H9 (cell line): ENCODE results near the gene JAKMIP3. TPM values are rescaled to one million over a fixed set of nuclear protein-coding genes. Genes with fewer than 3 reads are reported as not detected.

Source experiments
- DNase-seq: peaks from one replicate; pipeline ENCODE4 v3.0.0-alpha.2; 2017
- H2AFZ ChIP-seq: one replicate; pipeline ENCODE4 v1.6.1; 2013; ENCODE audit warnings: mild to moderate bottlenecking, low read length, control low read depth, moderate library complexity
- H2AK5ac ChIP-seq: 2 replicates; pipeline ENCODE4 v1.6.1; 2013; ENCODE audit warnings: low read length, control low read depth, mixed read lengths; ENCODE audit not compliant: insufficient read length
- H2BK120ac ChIP-seq: one replicate; pipeline ENCODE4 v1.6.1; 2013; ENCODE audit warnings: low read depth, mild to moderate bottlenecking, low read length, control low read depth, inconsistent platforms; ENCODE audit not compliant: poor library complexity, severe bottlenecking
- H2BK12ac ChIP-seq: 2 replicates; pipeline ENCODE4 v1.6.1; 2013; ENCODE audit warnings: low read length, control low read depth, mixed read lengths, low read depth; ENCODE audit not compliant: insufficient read length
- H2BK15ac ChIP-seq: 2 replicates; pipeline ENCODE4 v1.6.1; 2013; ENCODE audit warnings: low read depth, low read length, control low read depth
- H2BK20ac ChIP-seq: one replicate; pipeline ENCODE4 v1.6.1; 2013; ENCODE audit warnings: low read depth, mild to moderate bottlenecking, low read length, control low read depth, inconsistent platforms; ENCODE audit not compliant: poor library complexity, severe bottlenecking
- H2BK5ac ChIP-seq: 2 replicates; pipeline ENCODE4 v1.6.1; 2013; ENCODE audit warnings: low read length, control low read depth, mixed read lengths; ENCODE audit not compliant: insufficient read length
- H3K14ac ChIP-seq: 2 replicates; pipeline ENCODE4 v1.6.1; 2013; ENCODE audit warnings: low read length, control low read depth; ENCODE audit not compliant: insufficient read depth
- H3K18ac ChIP-seq: 2 replicates; pipeline ENCODE4 v1.6.1; 2013; ENCODE audit warnings: low read depth, mild to moderate bottlenecking, mixed read lengths, low read length, control low read depth; ENCODE audit not compliant: insufficient read length
- H3K23ac ChIP-seq: 2 replicates; pipeline ENCODE4 v1.6.1; 2013; ENCODE audit warnings: low read length, control low read depth, mixed read lengths, low read depth; ENCODE audit not compliant: insufficient read length
- H3K23me2 ChIP-seq: 2 replicates; pipeline ENCODE4 v1.6.1; 2013; ENCODE audit warnings: low read depth, mild to moderate bottlenecking, mixed read lengths, low read length, control low read depth; ENCODE audit not compliant: insufficient read length, poor library complexity, severe bottlenecking
- H3K27ac ChIP-seq: 2 replicates; pipeline ENCODE4 v1.5.1; 2013; ENCODE audit warnings: low read length, control low read depth, mixed read lengths, low read depth; ENCODE audit not compliant: insufficient read length
- H3K27me3 ChIP-seq: 2 replicates; pipeline ENCODE4 v1.6.1; 2013; ENCODE audit warnings: low read length, control low read depth, inconsistent platforms; ENCODE audit not compliant: insufficient read depth
- H3K4ac ChIP-seq: 2 replicates; pipeline ENCODE4 v1.6.1; 2013; ENCODE audit warnings: low read depth, mild to moderate bottlenecking, control low read depth, inconsistent platforms, low read length, moderate library complexity
- H3K4me1 ChIP-seq: 2 replicates; pipeline ENCODE4 v1.6.1; 2013; ENCODE audit warnings: low read length, control low read depth, inconsistent platforms; ENCODE audit not compliant: insufficient read depth
- H3K4me2 ChIP-seq: 2 replicates; pipeline ENCODE4 v1.6.1; 2013; ENCODE audit warnings: low read length, control low read depth, mixed read lengths; ENCODE audit not compliant: insufficient read length, insufficient read depth
- H3K56ac ChIP-seq: 2 replicates; pipeline ENCODE4 v1.6.1; 2013; ENCODE audit warnings: low read depth, mild to moderate bottlenecking, mixed read lengths, low read length, control low read depth; ENCODE audit not compliant: insufficient read length
- H3K79me1 ChIP-seq: 2 replicates; pipeline ENCODE4 v1.6.1; 2013; ENCODE audit warnings: low read depth, mild to moderate bottlenecking, moderate library complexity, low read length, control low read depth, inconsistent platforms; ENCODE audit not compliant: insufficient read depth, poor library complexity, severe bottlenecking
- H3K79me2 ChIP-seq: 2 replicates; pipeline ENCODE4 v1.6.1; 2013; ENCODE audit warnings: low read length, control low read depth, inconsistent platforms; ENCODE audit not compliant: insufficient read depth
- H3K9ac ChIP-seq: 2 replicates; pipeline ENCODE4 v1.6.1; 2013; ENCODE audit warnings: low read length, control low read depth, mixed read lengths; ENCODE audit not compliant: insufficient read length; ENCODE audit errors: extremely low read depth
- H3K9me3 ChIP-seq: one replicate; pipeline ENCODE4 v1.6.1; 2013; ENCODE audit warnings: low read depth, low read length, inconsistent platforms; ENCODE audit not compliant: control insufficient read depth
- H3T11ph ChIP-seq: one replicate; pipeline ENCODE4 v1.6.1; 2013; ENCODE audit warnings: mild to moderate bottlenecking, low read length, control low read depth, inconsistent platforms
- H4K20me1 ChIP-seq: one replicate; pipeline ENCODE4 v1.6.1; 2013; ENCODE audit not compliant: control insufficient read depth, insufficient read length, insufficient read depth
- H4K5ac ChIP-seq: 2 replicates; pipeline ENCODE4 v1.6.1; 2013; ENCODE audit warnings: low read depth, mild to moderate bottlenecking, mixed read lengths, low read length, control low read depth; ENCODE audit not compliant: insufficient read length
- H4K8ac ChIP-seq: replicated peaks from 2 replicates; pipeline ENCODE4 v1.6.1; 2013; ENCODE audit warnings: low read length, control low read depth, mixed read lengths, low read depth; ENCODE audit not compliant: insufficient read length
- H4K91ac ChIP-seq: 2 replicates; pipeline ENCODE4 v1.6.1; 2013; ENCODE audit warnings: low read depth, mild to moderate bottlenecking, moderate library complexity, mixed read lengths, low read length, control low read depth; ENCODE audit not compliant: insufficient read length
- H3K27ac Mint-ChIP-seq, 3 experiments: 2 replicates in 2 of 3; 3 replicates in 1 of 3; pipeline ENCODE4 v1.8.0; 2020 to 2021; ENCODE audit warnings: mixed read lengths in 3 of 3, mild to moderate bottlenecking in 1 of 3, moderate library complexity in 1 of 3
- H3K27me3 Mint-ChIP-seq: 2 replicates; pipeline ENCODE4 v1.8.0; 2021; ENCODE audit warnings: low read depth, mild to moderate bottlenecking, moderate library complexity, mixed read lengths
- H3K36me3 Mint-ChIP-seq, 3 experiments: 2 replicates in 2 of 3; 3 replicates in 1 of 3; pipeline ENCODE4 v1.8.0; 2020 to 2021; ENCODE audit warnings: low read depth in 3 of 3, mixed read lengths in 3 of 3; ENCODE audit not compliant: insufficient read depth in 1 of 3
- H3K4me1 Mint-ChIP-seq, 2 experiments: 2 replicates each; pipeline ENCODE4 v1.8.0; 2020; ENCODE audit warnings: mixed read lengths in 2 of 2
- H3K4me3 Mint-ChIP-seq, 2 experiments: 2 replicates in 1 of 2; 3 replicates in 1 of 2; pipeline ENCODE4 v1.8.0; 2020 to 2021; ENCODE audit warnings: mild to moderate bottlenecking in 2 of 2, mixed read lengths in 2 of 2, moderate library complexity in 1 of 2
- H3K9me3 Mint-ChIP-seq, 2 experiments: 2 replicates in 1 of 2; 3 replicates in 1 of 2; pipeline ENCODE4 v1.8.0; 2020; ENCODE audit warnings: mild to moderate bottlenecking in 2 of 2, mixed read lengths in 2 of 2, moderate library complexity in 1 of 2
- WGBS: extraction: QIAGEN DNeasy Blood & Tissue Kit; methylation state at CpG from one replicate; pipeline ENCODE4 v1.1.7; 2013; ENCODE audit warnings: missing lambda C conversion rate, low lambda C conversion rate, mixed read lengths; ENCODE audit not compliant: insufficient read length; ENCODE audit errors: extremely low coverage; 5-methylcytosine and 5-hydroxymethylcytosine counted together
- total RNA-seq: library from RNA; stranded (reverse); gene quantifications from 2 replicates; pipeline ENCODE4 v1.2.1, GENCODE V29; 2021
- TF ChIP-seq, protein P1 (sequence below): fragments of 200-600 bp; sonication (generic); conservative IDR thresholded peaks from 3 replicates; pipeline ENCODE4 v1.8.0; 2021; ENCODE audit warnings: antibody characterized with exemption, mild to moderate bottlenecking

The JAKMIP3 gene
- total RNA-seq, 1 experiment from 2014 or later: 0.50 TPM

DNA sequence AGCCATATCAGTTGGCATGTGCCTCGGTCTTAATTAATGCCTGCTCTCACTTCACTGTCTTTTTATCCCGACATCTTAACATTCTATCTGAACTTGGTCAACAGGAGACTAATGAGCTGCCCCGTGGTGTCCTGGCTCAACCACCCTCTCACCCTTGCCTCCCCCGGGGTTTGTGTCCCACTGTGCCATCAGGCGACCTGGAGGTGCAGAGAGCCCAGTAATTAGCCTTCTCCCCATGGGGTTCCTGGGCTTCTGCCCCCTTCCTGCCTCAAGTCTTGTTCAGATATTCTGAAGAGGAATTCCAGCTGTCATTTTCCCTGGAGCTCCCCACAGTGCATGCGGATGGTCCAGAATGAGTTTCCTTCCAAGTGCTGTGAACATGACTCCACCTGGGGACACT lies 10.1 kb upstream of the JAKMIP3 start:
- H2BK15ac ChIP-seq: no peak overlapping the region
- H3K4me1 ChIP-seq: no peaks in the 10 kb centered on the region
- no peak overlapping the region for H3K9ac ChIP-seq
- H3K9me3 ChIP-seq: peaks cover 8% of the 10 kb centered on the region
- no CpG with 5 or more reads among the region's 6 CpGs for whole genome bisulfite sequencing
- H3T11ph ChIP-seq: no peak overlapping the region
- H2AFZ ChIP-seq: no peak overlapping the region
- no peaks in the 10 kb centered on the region for H3K79me1 ChIP-seq
- H4K91ac ChIP-seq: no peak overlapping the region
- peaks cover 8 to 10% of the 10 kb centered on the region in 2 experiments; a peak in 2 of 4 replicates for H3K4me1 Mint-ChIP-seq
- H3K36me3 Mint-ChIP-seq: peaks cover 7 to 11% (median 10%) of the 10 kb centered on the region in 3 experiments; a peak in 6 of 7 replicates
- no peak overlapping the region for H2BK12ac ChIP-seq
- H3K56ac ChIP-seq: no peak overlapping the region
- H4K8ac ChIP-seq: no peak overlapping the region
- no peak overlapping the region for H3K4ac ChIP-seq
- H3K27me3 Mint-ChIP-seq: peaks cover 13% of the 10 kb centered on the region
- H3K18ac ChIP-seq: no peak overlapping the region
- TF ChIP-seq, protein P1, sequence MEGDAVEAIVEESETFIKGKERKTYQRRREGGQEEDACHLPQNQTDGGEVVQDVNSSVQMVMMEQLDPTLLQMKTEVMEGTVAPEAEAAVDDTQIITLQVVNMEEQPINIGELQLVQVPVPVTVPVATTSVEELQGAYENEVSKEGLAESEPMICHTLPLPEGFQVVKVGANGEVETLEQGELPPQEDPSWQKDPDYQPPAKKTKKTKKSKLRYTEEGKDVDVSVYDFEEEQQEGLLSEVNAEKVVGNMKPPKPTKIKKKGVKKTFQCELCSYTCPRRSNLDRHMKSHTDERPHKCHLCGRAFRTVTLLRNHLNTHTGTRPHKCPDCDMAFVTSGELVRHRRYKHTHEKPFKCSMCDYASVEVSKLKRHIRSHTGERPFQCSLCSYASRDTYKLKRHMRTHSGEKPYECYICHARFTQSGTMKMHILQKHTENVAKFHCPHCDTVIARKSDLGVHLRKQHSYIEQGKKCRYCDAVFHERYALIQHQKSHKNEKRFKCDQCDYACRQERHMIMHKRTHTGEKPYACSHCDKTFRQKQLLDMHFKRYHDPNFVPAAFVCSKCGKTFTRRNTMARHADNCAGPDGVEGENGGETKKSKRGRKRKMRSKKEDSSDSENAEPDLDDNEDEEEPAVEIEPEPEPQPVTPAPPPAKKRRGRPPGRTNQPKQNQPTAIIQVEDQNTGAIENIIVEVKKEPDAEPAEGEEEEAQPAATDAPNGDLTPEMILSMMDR: no peak
- no peak overlapping the region for H3K27ac Mint-ChIP-seq
- no peak for DNase-seq
- no peak overlapping the region for H2BK20ac ChIP-seq
- H4K5ac ChIP-seq: no peak overlapping the region
- H4K20me1 ChIP-seq: no peaks in the 10 kb centered on the region
- H2BK5ac ChIP-seq: no peak overlapping the region
- H3K27me3 ChIP-seq: no peaks in the 10 kb centered on the region
- peaks cover 29 to 30% of the 10 kb centered on the region in 2 experiments for H3K9me3 Mint-ChIP-seq
- no peaks in the 10 kb centered on the region for H3K79me2 ChIP-seq
- no peak overlapping the region for H3K4me3 Mint-ChIP-seq
- no peak overlapping the region for H3K27ac ChIP-seq
- H2BK120ac ChIP-seq: no peak overlapping the region
- no peak overlapping the region for H3K23ac ChIP-seq
- no peak overlapping the region for H3K14ac ChIP-seq
- no peak overlapping the region for H2AK5ac ChIP-seq
- no peaks in the 10 kb centered on the region for H3K23me2 ChIP-seq
- H3K4me2 ChIP-seq: no peak overlapping the region
